ENCODE data around the gene ADRM1.

GRCh38 chr20:62301773-62302340 lies 940 bp upstream of the ADRM1 start:
- TF ChIP-seq, protein P1, sequence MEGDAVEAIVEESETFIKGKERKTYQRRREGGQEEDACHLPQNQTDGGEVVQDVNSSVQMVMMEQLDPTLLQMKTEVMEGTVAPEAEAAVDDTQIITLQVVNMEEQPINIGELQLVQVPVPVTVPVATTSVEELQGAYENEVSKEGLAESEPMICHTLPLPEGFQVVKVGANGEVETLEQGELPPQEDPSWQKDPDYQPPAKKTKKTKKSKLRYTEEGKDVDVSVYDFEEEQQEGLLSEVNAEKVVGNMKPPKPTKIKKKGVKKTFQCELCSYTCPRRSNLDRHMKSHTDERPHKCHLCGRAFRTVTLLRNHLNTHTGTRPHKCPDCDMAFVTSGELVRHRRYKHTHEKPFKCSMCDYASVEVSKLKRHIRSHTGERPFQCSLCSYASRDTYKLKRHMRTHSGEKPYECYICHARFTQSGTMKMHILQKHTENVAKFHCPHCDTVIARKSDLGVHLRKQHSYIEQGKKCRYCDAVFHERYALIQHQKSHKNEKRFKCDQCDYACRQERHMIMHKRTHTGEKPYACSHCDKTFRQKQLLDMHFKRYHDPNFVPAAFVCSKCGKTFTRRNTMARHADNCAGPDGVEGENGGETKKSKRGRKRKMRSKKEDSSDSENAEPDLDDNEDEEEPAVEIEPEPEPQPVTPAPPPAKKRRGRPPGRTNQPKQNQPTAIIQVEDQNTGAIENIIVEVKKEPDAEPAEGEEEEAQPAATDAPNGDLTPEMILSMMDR (conservative IDR thresholded peaks at IDR 0.05), result peak; percentile 74
- TF ChIP-seq EZH2 (IDR thresholded peaks at IDR 0.05; ENCODE audit: low read depth), result no peak

All from PC-9 (cell line).